SH-SY5Y (cell line): ENCODE measurements around the gene ZIC4.

Source experiments
- GATA2 ChIP-seq: IDR thresholded peaks from 2 replicates; pipeline ENCODE4 v1.6.1; 2011; ENCODE audit warnings: mild to moderate bottlenecking, low read depth, low read length
- GATA3 ChIP-seq: IDR thresholded peaks from 2 replicates; pipeline ENCODE4 v1.6.1; 2011; ENCODE audit warnings: low read depth, mild to moderate bottlenecking, low read length, moderate library complexity

- no peak for TF ChIP-seq GATA2
- TF ChIP-seq GATA3: no peak
Measured at GRCh38 chr3:147412917-147413685, 6.8 kb upstream of the ZIC4 start.
